ENCODE measurements around the gene SMPD3.

DNA sequence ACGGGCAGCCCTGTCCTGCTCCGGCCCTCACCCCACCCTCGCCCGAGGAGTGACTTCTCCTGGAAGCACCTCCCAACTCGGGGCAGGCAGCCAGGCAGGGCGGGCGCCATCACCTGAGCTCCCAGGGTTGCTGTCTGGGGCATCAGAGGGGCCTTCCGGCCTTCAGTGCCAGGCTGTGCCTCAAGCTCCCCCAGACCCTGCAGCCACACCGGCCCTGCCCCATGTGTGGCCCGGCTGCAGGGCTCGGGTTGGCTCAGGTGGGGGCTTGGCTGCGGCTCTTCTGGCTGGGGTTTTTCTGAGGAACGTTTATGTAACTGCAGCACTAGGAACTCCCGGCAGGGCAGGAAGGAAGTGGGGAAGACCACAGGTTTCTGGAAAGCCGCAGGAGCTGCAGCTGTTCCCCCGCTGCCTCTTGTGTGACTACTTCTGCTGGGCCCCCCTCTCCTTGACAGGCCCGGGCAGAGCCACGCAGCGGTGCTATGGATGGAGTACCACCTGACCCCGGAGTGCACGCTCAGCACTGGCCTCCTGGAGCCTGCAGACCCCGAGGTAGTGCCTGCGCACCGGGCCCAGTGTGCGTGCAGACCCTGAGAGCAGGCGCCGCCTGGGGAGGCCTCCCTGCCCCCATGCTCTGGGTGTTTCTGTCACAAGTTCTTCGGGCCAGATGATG is 91.9 kb downstream of the SMPD3 start:
- TF ChIP-seq, protein P1, sequence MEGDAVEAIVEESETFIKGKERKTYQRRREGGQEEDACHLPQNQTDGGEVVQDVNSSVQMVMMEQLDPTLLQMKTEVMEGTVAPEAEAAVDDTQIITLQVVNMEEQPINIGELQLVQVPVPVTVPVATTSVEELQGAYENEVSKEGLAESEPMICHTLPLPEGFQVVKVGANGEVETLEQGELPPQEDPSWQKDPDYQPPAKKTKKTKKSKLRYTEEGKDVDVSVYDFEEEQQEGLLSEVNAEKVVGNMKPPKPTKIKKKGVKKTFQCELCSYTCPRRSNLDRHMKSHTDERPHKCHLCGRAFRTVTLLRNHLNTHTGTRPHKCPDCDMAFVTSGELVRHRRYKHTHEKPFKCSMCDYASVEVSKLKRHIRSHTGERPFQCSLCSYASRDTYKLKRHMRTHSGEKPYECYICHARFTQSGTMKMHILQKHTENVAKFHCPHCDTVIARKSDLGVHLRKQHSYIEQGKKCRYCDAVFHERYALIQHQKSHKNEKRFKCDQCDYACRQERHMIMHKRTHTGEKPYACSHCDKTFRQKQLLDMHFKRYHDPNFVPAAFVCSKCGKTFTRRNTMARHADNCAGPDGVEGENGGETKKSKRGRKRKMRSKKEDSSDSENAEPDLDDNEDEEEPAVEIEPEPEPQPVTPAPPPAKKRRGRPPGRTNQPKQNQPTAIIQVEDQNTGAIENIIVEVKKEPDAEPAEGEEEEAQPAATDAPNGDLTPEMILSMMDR (IDR thresholded peaks at IDR 0.05 in 4 of 5, conservative IDR thresholded peaks at IDR 0.05 in 1 of 5), result no peak
- TF ChIP-seq POLR2A (IDR thresholded peaks at IDR 0.05), result no peak

Data from gastrocnemius medialis (tissue), 4 donors.